Lower leg skin (tissue), 3 donors: ENCODE measurements around the gene CTDSPL2.

Experiments
- POLR2A ChIP-seq, 2 donors: fragments of 450-650 bp; IDR thresholded peaks; one replicate each; pipeline ENCODE4 v1.6.1; 2016 to 2017; ENCODE audit warnings: antibody characterized with exemption in 2 of 2, mild to moderate bottlenecking in 1 of 2, moderate library complexity in 1 of 2
- TF ChIP-seq, protein P1 (sequence below), 3 donors: fragments of 450-650 bp; IDR thresholded peaks; one replicate each; pipeline ENCODE4 v1.5.1; 2016; ENCODE audit warnings: antibody characterized with exemption in 3 of 3, mild to moderate bottlenecking in 3 of 3, moderate library complexity in 2 of 3

DNA sequence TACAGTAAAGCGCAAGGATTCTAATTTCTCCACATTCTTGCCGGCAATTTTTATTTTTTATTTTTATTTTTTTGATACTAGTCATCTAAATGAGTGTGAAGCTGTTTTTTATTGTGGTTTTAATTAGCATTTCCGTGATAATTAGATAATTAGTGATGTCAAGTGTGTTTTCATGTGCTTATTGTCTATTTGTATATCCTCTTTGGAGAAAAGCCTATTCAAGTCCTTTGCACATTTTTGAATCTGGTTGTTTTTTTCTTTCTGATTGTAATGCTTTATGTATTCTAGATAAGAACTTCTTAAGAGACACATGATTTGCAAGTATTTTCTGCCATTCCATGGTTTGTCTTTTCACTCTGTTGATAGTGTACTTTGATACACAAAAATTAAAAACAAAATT, 16.1 kb downstream of the CTDSPL2 start:
- TF ChIP-seq, protein P1, sequence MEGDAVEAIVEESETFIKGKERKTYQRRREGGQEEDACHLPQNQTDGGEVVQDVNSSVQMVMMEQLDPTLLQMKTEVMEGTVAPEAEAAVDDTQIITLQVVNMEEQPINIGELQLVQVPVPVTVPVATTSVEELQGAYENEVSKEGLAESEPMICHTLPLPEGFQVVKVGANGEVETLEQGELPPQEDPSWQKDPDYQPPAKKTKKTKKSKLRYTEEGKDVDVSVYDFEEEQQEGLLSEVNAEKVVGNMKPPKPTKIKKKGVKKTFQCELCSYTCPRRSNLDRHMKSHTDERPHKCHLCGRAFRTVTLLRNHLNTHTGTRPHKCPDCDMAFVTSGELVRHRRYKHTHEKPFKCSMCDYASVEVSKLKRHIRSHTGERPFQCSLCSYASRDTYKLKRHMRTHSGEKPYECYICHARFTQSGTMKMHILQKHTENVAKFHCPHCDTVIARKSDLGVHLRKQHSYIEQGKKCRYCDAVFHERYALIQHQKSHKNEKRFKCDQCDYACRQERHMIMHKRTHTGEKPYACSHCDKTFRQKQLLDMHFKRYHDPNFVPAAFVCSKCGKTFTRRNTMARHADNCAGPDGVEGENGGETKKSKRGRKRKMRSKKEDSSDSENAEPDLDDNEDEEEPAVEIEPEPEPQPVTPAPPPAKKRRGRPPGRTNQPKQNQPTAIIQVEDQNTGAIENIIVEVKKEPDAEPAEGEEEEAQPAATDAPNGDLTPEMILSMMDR (IDR thresholded peaks at IDR 0.05), result no peak
- no peak for TF ChIP-seq POLR2A (IDR thresholded peaks at IDR 0.05)
